ENCODE results near the gene FA2H. TPM values are rescaled to one million over a fixed set of nuclear protein-coding genes. Genes with fewer than 3 reads are reported as not detected.

Gene FA2H
- total RNA-seq, 1 donor from 2014 or later: not detected

DNA sequence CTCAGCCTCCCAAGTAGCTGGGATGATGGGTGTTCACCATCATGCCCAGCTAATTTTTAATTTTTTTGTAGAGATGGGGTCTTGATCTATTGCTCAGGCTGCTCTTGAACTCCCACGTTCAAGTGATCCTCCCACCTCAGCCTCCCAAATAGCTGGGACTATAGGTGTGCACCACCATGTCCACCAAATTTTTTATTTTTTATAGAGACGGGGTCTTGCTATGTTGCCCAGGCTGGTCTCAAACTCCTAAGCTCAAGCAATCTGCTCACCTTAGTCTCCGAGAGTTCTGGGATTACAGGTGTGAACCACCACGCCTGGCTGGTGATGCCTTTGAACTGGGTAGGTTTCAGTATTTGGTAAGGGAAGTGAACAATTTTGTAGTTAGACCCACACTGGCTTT is 30.1 kb downstream of the FA2H start:
- no peak for DNase-seq (ENCODE audit: low read depth in 2 of 2)

DNA sequence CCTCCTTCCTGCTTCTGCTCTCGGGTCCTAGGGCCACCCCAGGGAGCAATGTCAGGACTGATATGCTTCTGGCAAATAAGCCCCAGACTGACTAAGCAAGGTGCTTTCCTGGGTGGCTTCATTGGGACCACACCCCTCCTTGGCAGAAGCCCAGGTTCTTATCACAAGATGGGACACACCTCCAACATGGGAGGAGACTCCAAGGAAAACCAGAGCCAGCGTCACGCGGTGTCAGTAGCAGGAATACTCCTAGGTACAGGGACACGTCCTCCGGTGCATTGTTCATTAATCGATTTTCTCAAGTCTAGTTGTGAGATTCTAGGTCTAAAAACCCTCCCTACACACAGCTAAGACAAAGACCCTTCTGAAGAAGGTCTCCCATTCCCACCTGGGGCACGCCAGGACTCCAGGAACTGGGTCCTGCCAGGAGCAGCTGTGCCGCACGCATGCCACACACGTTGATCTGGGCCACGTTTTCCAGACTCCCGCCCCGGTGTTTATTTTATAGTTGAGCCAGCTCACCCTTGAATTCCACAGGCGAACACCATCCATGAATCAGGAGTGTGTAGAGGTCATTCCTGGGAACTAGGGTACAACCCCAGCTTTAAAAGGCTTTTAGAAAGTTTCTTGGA is 30.8 kb downstream of the FA2H start:
- no peak for DNase-seq (ENCODE audit: low read depth in 2 of 2)

DNA sequence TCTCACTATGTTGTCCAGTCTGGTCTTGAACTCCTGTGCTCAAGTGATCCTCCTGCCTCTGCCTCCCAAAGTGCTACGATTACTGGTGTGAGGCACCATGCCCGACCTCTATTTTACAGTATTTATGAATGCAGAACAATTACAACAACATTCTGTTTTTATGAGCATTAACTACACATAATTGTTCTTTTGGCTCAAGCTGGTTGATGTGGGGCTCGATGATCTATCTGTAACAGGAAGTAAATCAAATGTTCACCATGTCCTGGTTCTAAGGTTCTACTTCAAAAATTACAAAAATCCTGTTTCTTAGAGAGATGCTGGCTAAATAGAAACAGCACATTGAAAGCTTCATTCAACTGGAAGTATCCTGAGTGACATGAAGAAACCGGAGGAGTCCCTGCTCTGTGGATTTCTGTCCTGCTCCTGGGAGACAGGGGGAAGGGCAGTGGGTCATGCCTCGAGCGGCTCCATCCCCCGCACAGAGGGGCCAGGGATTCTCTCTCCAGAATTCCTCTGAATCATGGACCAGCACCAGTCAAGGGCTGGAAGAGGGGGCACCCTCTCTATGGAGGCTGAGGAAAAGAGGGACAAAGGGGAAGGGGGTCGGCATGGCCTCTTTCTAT is 31.5 kb downstream of the FA2H start:
- DNase-seq (ENCODE audit: low read depth in 2 of 2): no peak

DNA sequence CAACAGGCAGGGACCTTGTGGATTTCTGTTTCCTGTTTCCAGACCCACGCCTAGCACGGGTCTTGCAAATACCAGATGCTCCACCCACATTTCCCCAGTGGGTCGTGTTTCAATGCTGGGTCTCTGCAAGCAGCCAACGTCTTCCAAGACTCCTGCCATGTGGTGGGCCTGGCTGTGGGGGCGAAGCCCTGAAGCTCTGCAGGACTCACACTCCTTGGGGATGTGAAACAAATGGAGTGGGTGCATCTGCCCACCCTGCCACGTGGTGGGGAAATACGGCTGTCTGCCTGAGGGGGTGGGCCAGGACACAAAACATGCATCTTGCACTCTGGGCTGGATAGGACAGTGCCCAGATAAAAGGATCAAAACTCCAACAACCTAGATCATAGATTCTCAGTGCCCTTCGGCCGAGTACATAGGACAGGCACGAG is 32.6 kb downstream of the FA2H start:
- DNase-seq (ENCODE audit: low read depth in 2 of 2): no peak

DNA sequence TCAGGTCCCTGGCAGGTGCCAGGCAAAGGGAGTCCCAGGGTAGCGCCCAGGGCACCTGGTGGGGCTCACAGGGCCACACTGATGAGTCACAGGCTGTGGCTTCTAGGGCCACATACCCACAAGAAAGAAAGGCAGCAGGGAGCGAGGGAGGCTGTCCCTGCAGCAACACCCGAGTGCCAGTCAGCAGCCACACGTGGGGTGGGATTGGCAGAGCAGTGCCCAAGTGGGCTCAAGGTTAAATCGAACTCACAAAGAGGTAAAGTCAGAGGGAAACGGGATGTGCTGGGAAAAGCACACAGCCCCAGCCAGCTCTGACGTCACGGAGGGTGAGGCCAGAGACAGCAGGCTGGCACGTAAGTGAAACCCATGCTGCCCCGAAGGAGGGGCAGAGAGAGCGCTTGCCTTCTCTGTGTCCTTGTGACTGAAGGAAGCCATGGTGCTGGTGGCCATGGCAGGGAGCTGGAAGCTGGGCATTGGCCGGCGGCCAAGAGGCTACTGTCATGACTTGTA is 33.8 kb downstream of the FA2H start:
- peak; percentile 14 to 17 for DNase-seq (ENCODE audit: low read depth in 2 of 2)

DNA sequence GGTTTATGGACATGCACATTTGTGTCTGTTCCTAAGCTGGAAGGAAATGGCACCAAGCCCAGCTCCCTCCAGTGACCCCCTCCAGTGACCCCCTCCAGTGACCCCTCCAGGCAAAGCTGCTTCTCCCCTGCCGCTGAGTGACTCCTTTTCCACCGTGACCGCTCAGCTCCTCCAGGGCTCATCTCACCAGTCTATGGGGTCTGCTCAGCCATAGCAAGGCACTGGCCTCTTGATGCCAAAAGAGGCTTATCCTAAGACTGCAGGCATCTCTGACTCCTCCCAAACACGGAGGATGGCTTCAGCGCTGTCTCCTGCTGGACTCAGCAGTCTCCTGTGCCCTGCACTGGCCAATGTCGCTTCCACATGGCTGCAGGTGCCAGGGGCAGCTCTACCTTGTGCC is 35.3 kb downstream of the FA2H start:
- DNase-seq (ENCODE audit: low read depth in 2 of 2): no peak

DNA sequence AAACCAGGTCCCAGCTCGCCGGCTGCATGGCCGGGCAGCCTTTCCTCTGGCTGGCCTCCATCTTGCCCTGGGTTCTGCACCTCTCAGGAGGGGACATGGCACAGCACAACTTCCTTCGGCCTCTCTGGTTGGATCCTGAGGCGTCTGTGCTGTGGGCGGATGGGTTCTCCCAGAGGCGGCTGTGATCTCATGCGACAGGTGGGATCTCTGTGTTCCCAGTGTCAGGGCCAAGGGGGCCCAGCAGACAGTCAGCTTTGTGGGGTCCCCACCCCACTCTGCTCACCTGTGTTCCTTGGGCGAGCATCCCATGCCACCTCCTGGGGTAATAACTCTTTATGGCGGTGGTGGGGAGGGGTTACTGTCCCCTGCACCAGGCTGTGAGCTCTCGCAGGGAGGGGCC is 35.8 kb downstream of the FA2H start:
- no peak for DNase-seq (ENCODE audit: low read depth in 2 of 2)

DNA sequence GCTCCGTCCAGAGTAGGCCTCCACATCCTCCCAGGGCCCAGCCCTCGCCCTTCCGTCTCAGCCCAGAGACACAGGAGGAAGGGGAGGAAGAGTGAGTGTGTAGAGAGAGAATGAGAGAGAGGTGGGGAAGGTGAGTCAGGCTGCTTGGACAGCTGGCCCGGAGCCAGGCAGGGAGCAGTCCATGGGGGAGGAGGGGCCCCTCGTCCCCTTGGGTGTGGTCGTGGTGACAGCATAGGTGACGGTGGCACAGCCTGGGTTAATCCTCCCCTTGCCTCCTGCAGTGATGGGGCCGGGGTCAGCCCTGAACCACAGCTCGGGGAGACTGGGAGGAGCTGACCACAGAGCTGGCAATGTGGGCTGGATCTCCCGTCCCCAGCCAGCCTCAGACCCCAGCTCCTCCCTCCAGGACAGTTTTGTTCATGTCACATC is 36.5 kb downstream of the FA2H start:
- DNase-seq (ENCODE audit: low read depth in 2 of 2): peak in 1 of 2 donors; percentile 37

DNA sequence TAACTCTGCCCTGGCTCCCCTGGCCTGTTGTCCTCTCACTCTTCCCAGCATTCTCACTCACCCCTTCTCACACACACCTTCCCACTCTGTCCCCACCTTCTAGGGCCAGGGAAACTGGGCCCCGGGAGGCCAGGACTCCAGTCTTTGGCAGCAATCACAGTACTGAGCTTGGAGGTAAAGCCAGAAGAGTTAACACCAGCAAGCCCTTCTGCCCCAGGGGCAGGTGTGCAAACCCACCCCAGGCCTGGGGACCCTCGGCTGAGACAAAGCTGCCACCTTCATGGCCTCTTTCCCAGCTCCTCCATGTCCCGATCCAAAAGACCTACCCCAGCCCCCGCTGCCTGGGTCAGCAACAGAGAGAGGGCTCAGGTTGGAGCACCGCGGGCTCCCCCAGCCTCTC is 37.1 kb downstream of the FA2H start:
- no peak for DNase-seq (ENCODE audit: low read depth in 2 of 2)

DNA sequence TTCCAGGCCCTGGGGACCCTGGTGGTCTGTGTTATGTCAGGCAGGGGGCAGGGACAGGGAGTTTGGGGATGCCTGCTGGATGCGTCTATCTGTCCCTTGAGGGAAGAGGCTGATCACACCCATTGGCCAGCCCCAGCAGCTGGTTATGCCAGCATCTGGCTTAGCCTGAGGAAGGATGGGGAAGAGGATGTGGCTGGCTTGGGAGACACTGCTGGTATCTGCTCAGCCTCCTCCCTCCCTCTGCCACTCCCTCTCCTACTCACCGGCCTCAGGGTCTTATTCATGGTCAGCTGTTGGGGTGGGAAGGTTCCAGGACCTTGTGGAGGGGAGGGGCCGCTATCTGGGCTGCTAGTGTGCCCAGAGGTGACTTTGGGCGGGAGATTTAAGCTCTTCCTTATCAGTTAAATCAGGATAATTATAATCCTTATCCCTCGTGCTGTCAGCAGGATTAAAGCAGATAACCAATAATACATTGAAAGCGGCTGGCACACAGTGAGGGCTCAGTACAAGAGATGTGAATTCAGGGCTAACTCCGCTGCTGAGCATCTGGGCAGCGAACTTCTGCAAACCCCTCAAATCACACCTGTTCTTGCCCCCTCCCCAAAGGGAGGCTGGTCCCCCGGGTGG is 38.0 kb downstream of the FA2H start:
- no peak for DNase-seq (ENCODE audit: low read depth in 2 of 2)

DNA sequence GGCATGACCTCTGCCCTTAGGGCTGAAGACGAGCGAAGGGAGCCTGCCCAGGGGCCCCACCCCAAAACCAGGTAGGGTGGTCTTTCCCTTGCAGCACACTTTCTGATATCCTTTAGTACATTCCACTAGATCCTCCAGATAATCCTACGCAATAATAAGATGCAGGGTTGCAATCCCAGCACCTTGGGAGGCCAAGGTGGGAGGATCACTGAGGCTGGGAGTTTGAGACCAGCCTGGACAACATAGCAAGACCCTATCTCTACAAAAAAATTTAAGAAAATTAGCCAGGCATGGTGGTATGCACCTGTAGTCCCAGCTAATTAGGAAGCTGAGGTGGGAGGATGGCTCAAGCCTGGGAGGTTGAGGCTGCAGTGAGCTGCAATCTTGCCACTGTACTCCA is 39.1 kb downstream of the FA2H start:
- no peak for DNase-seq (ENCODE audit: low read depth in 2 of 2)

DNA sequence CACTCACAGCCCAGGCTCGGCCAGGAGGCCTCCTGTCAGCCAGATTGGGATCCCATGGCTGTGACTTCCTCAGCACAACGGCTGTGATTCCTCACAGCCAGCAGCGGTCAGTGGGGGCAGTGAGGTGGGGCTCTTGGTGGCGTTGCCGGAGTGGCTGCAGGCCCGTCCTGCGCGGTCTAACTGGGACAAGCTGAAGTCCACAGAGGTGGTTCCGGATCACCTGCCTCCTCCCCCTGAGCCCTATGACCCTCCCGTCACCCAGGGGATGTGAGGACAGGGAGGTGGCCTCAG is 39.5 kb downstream of the FA2H start:
- no peak for DNase-seq (ENCODE audit: low read depth in 2 of 2)

DNA sequence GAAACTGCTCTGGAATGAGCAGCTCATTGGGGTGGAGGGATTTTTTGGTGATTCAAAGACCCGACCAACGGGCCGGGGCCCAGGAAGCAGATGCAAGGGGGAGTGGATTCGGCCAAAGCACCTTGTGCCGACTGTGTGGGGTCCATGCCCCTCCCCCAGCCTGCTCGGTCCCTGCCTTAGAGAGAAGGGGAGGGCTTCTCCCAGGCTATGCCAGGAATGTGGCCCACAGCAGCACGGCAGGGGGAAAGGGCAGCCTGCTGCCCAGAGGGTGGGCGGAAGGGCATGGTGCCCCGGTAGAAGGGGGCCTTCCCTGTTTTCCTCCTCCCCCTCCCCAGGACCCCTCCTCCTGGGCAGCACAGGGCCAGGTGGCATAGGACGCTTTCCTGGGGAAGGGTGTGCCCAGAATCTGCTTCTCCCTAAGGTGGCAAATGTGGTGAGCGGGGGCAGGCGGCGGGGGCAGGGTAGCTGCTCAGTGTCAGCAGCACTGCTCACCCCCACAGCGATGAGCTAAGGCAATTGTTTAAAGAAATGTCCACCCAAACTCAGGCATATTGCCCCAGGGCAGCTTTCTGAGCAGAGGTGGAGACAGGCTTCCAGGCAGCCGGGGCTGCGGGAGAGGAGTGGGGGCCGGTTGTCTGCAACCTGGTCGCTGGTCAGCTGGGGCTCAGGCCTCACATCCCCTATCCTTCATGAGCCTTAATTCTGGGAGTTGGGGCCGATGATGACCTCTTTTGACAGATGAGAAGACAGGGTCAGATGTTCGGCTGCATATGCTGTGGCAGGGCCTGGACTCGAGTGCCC is 40.1 kb downstream of the FA2H start:
- no peak for DNase-seq (ENCODE audit: low read depth in 2 of 2)

DNA sequence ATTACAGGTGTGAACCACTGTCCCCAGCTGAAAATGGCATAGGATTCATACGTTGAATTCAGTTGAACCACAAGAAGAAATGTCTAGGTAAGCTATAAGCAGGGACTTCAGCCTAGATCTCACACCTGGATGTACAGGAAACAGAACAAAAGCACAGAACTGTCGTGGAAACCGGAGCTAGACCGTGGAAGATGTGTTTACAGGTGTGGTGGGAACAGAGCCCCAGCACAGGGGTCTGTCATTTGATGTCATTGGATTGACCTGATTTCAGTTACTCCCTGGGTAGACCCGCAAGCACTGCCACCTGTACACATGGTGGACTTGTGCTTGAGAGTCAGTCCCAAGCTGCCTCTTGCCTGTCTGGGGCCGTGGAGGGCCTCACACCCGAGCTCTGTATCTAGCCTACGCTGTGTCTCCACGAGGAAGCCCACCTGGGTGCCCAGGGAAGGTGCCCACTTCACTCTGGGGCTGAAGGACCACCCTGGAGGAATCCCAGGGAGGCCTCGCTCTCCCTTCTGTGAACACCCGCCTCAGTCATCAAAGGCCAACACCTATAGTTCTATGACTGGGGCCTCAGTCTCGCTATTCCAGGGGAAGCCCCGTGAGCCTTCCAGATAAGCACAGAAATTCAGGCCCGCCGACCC is 41.8 kb downstream of the FA2H start:
- no peak for DNase-seq (ENCODE audit: low read depth in 2 of 2)

DNA sequence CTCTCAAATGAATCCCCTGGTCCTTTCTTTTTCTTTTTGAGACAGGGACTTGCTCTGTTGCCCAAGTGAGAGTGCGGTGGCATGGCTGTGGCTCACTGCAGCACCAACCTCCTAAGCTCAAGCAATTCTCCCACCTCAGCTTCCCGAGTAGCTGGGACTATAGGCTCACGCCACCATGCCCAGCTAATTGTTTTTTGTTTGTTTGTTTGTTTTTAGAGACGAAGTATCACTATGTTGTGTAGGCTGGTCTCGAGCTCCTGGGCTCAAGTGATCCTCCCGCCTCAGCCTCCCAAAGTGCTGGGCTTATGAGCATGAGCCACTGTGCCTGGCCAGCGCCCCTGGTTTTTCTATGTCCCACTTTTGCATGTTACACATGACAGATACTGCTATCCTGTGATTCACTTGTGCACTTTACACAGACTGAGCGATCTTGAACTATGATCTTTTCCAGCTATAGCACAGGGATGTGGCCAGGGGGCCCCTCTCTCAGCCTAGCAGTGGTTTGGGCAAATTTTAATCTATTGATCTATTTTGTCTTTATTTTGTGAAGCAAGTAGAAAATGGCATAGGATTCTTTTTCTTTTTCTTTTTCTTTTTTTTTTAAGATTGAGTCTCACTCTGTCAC is 42.7 kb downstream of the FA2H start:
- DNase-seq (ENCODE audit: low read depth in 2 of 2): no peak

DNA sequence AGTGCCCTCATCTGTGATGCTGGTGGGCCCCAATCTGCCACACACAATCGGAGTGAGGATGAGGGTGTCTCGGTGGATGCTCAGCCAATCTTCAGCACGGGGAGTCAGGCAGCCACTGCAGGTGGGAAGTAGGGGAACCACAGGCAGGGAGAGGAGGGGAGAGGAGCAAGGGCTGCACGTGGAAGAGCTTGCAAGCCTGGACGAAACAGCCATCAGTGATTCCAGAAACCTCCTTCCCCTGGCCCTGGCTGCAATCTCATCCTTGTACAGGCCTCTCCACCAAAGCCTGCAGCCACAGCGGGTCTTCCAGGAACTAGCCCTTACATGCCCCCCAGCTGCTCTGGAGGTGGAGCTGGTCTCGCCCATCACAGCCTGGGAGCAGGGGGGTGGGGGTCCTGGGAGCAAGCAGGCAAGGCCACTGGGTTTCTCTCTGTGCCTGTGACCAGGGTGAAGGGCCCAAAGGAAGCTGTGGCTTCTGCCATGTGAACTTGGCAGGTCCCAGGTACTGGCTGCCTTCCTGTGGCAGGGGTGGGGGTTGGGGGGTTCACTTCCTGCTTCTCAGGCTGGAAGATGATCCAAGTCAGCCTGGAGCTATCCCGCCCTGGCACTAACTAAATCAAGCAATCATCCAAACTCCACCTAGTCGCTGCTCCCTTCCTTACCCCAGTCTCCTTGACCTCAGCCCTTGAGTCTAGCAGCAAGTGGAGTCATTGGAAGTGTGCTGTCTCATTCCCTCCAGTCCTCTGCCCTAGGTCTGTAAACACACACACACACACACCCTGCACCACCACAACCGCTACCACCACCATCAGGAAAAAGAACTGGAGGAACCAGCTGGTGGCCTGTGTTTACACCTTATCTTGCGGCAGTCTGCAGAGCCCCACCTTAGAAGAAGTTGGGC is 44.6 kb downstream of the FA2H start:
- no peak for DNase-seq (ENCODE audit: low read depth in 2 of 2)

DNA sequence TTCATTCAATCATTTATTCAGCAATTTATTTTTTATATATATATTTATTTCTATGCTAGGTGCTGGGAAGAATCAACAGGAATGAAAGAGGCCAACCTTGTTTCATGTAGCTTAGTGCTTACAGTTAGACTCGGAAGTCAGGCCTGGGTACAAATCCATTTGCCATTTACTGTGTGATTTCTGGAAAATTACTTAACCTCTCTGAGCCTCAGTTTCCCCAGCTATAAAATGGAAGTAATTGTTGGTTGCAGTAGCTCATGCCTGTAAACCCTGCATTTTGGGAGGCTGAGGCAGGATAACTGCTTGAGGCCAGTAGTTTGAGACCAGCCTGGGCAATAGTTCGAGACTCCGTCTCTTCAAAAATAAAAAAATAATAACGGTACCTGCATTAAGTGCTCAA is 46.7 kb downstream of the FA2H start:
- no peak for DNase-seq (ENCODE audit: low read depth in 2 of 2)

DNA sequence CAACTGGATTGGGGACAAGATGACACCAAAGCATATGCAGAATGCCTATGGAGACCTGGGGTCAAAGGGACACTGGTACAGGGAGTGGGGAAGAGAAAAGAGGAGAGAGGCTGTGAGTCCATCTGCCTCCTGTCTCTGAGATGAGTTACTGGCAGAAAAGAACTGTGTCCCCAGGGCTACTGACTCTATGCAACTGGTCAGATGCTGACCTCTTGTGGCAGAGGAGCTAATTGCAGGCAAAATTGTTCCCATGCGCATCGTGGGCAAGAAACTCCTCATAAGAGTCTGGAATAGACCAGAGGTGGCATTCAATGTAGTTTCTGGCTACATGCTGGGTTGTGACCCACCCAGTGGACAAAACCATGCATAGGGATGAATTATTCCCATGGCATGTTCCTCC is 47.9 kb downstream of the FA2H start:
- no peak for DNase-seq (ENCODE audit: low read depth in 2 of 2)

DNA sequence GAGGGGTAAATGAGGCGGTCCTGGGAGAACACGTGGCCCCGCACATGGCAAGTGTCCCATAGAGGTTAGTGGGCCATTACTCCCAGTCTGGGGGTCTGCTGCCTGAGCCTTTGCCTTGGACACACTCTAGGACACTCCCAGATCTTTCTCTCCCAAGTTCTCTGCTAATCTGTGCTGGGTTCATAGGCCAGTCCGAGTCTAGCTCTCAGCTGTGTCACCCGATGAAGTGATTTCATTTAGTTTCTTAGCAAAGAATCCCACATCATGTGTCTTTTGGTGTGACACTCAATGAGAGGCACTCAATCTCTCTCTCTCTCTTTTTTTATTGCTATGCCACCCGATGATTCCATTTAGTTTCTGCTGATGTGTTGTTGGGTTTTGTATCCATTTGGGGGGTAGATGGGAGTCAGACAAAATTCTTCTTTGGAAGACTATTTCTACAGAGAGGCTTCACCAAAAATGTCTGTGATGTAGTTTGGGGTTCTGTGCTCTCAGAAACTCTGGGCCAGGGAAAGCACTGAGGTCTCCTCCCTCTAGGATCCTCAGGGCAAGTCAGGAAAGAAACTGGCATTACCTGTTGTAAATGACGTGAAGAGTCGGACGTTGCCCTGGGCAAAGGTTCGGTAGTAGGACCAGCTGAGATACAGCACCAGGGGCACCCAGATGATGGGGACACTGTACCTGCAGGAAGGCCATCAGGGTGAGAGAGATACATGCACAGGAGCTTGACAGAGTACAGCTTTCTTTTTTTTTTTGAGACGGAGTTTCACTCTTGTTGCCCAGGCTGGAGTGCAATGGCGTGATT is 48.8 kb downstream of the FA2H start:
- no peak for DNase-seq (ENCODE audit: low read depth in 2 of 2)

Data from dermis microvascular lymphatic vessel endothelial cell (primary cell).